ENCODE measurements around the gene ZAP70. TPM values are rescaled to one million over a fixed set of nuclear protein-coding genes. Genes with fewer than 3 reads are reported as not detected.
A peak's percentile ranks its signal among the peaks of the same experiment; 100 is the strongest.

Gene ZAP70
- total and polyA plus RNA-seq, 2 experiments from 2014 or later, result not detected

DNA sequence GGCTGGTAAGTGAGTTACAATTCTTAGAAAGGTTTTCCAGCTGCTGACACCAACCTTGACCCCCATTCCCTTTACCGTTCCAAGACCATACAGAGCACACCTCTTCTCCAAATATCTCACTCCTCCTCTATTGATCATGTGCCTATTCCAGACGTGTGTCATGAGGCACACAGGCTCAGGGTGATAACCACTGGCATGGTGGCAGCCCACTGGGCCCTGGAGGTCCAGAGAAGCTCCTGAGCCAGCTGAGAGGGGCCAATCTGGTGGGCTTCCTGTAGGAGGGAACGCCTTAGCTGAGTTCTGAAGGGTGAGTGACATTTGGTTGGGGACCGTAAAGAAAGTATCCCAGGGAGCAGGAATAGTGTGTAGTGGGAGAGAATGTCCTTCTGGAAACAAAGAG is 28.3 kb downstream of the ZAP70 start:
- in situ Hi-C loops (cut with MboI), result no loop called here
- H2AFZ ChIP-seq, result no peak overlapping the region
- DNase-seq, result no peak

DNA sequence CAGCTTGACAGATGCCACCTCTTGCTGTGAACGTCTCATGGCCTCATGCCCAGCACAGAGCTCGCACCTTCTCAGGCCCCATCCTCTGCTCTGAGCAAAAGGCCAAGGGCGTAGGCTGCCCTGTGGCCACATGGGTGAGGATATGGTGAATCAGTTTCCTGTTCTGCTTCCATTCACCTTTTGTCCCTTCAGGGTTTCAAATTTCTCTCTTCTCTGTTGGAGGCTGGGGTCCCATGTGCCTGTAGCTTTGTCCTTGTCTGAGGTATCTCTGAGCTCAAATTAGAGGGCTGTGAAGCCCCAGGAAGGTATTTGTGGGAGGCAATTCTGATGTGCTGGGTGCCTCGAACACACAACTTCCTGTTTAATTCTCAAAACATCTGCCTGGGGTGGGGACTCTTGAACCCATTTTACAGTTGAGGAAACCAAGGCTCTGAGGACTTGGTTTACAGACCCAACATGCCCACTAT is 29.0 kb downstream of the ZAP70 start:
- DNase-seq, result peak; percentile 36
- Histone ChIP-seq H3K9me2 (ENCODE audit: insufficient read depth) (no peaks in the 10 kb centered on the region), H3K36me3 (ENCODE audit: low read depth) (no peaks in the 10 kb centered on the region), H3K4me3 (no peak overlapping the region), H3K9ac (no peak overlapping the region), H3F3A (ENCODE audit: insufficient read depth) (0 out of 2 replicates have a peak, but pooled peaks cover 5% of the 10 kb centered on the region), H4K20me1 (ENCODE audit: insufficient read depth) (no peaks in the 10 kb centered on the region), H3K4me1 (ENCODE audit: insufficient read depth) (peaks cover 7% of the 10 kb centered on the region; the same call in 1 of the 2 replicates), H3K79me2 (ENCODE audit: insufficient read depth) (no peaks in the 10 kb centered on the region), H3K27me3 (replicated peaks; ENCODE audit: insufficient read depth) (no peaks in the 10 kb centered on the region), H2AFZ (no peak overlapping the region), H3K27ac (no peak overlapping the region), H3K4me2 (ENCODE audit: unreplicated experiment) (no peak overlapping the region), H3K9me3 (ENCODE audit: low read depth) (no peaks in the 10 kb centered on the region)
- in situ Hi-C loops (cut with MboI), result no loop called here
- 51 to 61% methylated on average over 4 of the region's 4 CpGs for WGBS, 2 experiments (ENCODE audit: low coverage in 1 of 2, low lambda C conversion rate in 2 of 2, missing lambda C conversion rate in 2 of 2)
- TF ChIP-seq EZH2phosphoT487 (IDR thresholded peaks at IDR 0.05; ENCODE audit: insufficient read depth, low read depth) (no peak), EZH2 (IDR thresholded peaks at IDR 0.05; ENCODE audit: insufficient read depth, poor library complexity, severe bottlenecking) (no peak)

More for the DNA sequence above, 28.3 kb downstream of the ZAP70 start:
- Histone ChIP-seq H3K9ac (no peak overlapping the region), H4K20me1 (ENCODE audit: insufficient read depth) (no peaks in the 10 kb centered on the region), H3K4me3 (no peak overlapping the region), H3K27ac (no peak overlapping the region), H3F3A (ENCODE audit: insufficient read depth) (no peaks in the 10 kb centered on the region), H3K79me2 (ENCODE audit: insufficient read depth) (no peaks in the 10 kb centered on the region), H3K4me1 (ENCODE audit: insufficient read depth) (peaks cover 5% of the 10 kb centered on the region; the same call in 1 of the 2 replicates), H3K9me3 (ENCODE audit: low read depth) (no peaks in the 10 kb centered on the region), H3K36me3 (ENCODE audit: low read depth) (no peaks in the 10 kb centered on the region), H3K9me2 (ENCODE audit: insufficient read depth) (no peaks in the 10 kb centered on the region), H3K27me3 (replicated peaks; ENCODE audit: insufficient read depth) (no peaks in the 10 kb centered on the region), H3K4me2 (ENCODE audit: unreplicated experiment) (no peak overlapping the region)
- 68 to 69% methylated on average over 4 of the region's 4 CpGs for WGBS, 2 experiments (ENCODE audit: low coverage in 1 of 2, low lambda C conversion rate in 2 of 2, missing lambda C conversion rate in 2 of 2)
- TF ChIP-seq EZH2 (IDR thresholded peaks at IDR 0.05; ENCODE audit: insufficient read depth, poor library complexity, severe bottlenecking), result no peak
- TF ChIP-seq EZH2phosphoT487 (IDR thresholded peaks at IDR 0.05; ENCODE audit: insufficient read depth, low read depth), result no peak

DNA sequence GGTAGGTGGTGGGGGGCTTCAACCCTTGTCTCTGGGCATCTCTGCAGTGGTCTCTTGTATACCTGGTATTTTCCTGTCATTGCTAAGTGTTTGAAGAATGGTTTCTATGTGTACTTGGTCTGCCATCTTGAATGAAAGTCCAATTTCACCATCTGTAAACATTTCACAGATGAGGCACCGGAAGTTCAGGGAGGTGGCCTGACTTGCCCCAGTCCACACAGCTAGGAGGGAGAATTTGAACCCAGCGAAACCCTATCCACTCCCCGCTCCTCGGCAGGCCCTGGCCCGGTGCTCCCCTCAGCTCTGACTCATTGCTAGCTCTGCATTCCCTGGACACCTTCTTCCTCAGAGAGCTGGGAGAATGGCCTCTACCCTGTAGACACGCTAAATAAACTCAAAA is 30.5 kb downstream of the ZAP70 start:
- Histone ChIP-seq H3K79me2 (ENCODE audit: insufficient read depth) (no peaks in the 10 kb centered on the region), H3K36me3 (ENCODE audit: low read depth) (no peaks in the 10 kb centered on the region), H3K4me3 (no peak overlapping the region), H3K27me3 (replicated peaks; ENCODE audit: insufficient read depth) (no peaks in the 10 kb centered on the region), H3K9ac (no peak overlapping the region), H3F3A (ENCODE audit: insufficient read depth) (0 out of 2 replicates have a peak, but pooled peaks cover 5% of the 10 kb centered on the region), H3K9me3 (ENCODE audit: low read depth) (no peaks in the 10 kb centered on the region), H3K4me2 (ENCODE audit: unreplicated experiment) (no peak overlapping the region), H3K27ac (no peak overlapping the region), H3K9me2 (ENCODE audit: insufficient read depth) (no peaks in the 10 kb centered on the region), H3K4me1 (ENCODE audit: insufficient read depth) (peaks cover 12% of the 10 kb centered on the region), H4K20me1 (ENCODE audit: insufficient read depth) (no peaks in the 10 kb centered on the region), H2AFZ (no peak overlapping the region)
- no peak for DNase-seq
- WGBS, 2 experiments (ENCODE audit: low coverage in 1 of 2, low lambda C conversion rate in 2 of 2, missing lambda C conversion rate in 2 of 2), result 98 to 100% methylated on average over 6 of the region's 6 CpGs
- TF ChIP-seq EZH2phosphoT487 (IDR thresholded peaks at IDR 0.05; ENCODE audit: insufficient read depth, low read depth) (no peak), EZH2 (IDR thresholded peaks at IDR 0.05; ENCODE audit: insufficient read depth, poor library complexity, severe bottlenecking) (no peak)
- in situ Hi-C loops (cut with MboI), result no loop called here

- no peaks in the 10 kb centered on the region for H3K79me2 ChIP-seq (ENCODE audit: insufficient read depth)
- no peaks in the 10 kb centered on the region for H3K9me2 ChIP-seq (ENCODE audit: insufficient read depth)
- in situ Hi-C loops (cut with MboI), result no loop called here
- no peak for TF ChIP-seq EZH2phosphoT487 (IDR thresholded peaks at IDR 0.05; ENCODE audit: insufficient read depth, low read depth)
- no peak for TF ChIP-seq EZH2 (IDR thresholded peaks at IDR 0.05; ENCODE audit: insufficient read depth, poor library complexity, severe bottlenecking)
- WGBS, 2 experiments (ENCODE audit: low coverage in 1 of 2, low lambda C conversion rate in 2 of 2, missing lambda C conversion rate in 2 of 2), result 59 to 62% methylated on average over 10 of the region's 10 CpGs
- peaks cover 12% of the 10 kb centered on the region for H3K4me1 ChIP-seq (ENCODE audit: insufficient read depth)
- H3K36me3 ChIP-seq (ENCODE audit: low read depth), result no peaks in the 10 kb centered on the region
- no peaks in the 10 kb centered on the region for H4K20me1 ChIP-seq (ENCODE audit: insufficient read depth)
- H3F3A ChIP-seq (ENCODE audit: insufficient read depth), result 0 out of 2 replicates have a peak, but pooled peaks cover 5% of the 10 kb centered on the region
- H3K9me3 ChIP-seq (ENCODE audit: low read depth), result no peaks in the 10 kb centered on the region
- H3K4me3 ChIP-seq, result no peak overlapping the region
- no peak overlapping the region for H3K27ac ChIP-seq
- no peak overlapping the region for H3K9ac ChIP-seq
- no peak for DNase-seq
- H3K27me3 ChIP-seq (replicated peaks; ENCODE audit: insufficient read depth), result no peaks in the 10 kb centered on the region
- H3K4me2 ChIP-seq (ENCODE audit: unreplicated experiment), result no peak overlapping the region
- H2AFZ ChIP-seq, result no peak overlapping the region
Measured at GRCh38 chr2:97745474-97746174, 32.2 kb downstream of the ZAP70 start.

Data from GM23248 (cell line).